ENCODE measurements around the gene SMG7.

DNA sequence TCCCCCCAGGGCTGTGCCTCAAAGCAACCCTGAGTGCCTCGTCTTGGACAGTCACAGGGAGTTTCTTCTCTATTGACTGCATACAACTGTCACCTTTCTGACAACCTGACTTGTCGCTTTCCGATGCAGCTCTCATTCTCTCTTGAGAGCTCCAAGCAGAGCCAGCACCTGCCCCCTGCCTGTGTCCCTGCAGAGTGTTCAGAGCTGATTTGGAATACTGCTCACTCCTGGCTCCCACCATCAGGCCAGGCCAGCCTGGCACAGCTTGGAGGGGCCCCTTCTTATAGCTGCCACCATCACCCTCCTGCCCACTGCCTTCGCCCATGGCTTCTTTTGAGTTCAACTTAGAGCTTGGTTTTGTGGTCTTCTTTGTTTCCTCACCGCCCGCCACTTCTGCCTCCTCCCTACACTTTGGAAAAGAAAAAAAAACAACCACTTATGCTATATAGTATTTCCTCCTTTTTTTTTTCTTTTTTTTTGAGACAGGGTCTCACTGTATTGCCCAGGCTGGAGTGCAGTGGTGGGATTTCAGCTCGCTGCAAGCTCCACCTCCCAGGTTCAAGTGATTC lies 105.7 kb downstream of the SMG7 start:
- TF ChIP-seq, protein P1, sequence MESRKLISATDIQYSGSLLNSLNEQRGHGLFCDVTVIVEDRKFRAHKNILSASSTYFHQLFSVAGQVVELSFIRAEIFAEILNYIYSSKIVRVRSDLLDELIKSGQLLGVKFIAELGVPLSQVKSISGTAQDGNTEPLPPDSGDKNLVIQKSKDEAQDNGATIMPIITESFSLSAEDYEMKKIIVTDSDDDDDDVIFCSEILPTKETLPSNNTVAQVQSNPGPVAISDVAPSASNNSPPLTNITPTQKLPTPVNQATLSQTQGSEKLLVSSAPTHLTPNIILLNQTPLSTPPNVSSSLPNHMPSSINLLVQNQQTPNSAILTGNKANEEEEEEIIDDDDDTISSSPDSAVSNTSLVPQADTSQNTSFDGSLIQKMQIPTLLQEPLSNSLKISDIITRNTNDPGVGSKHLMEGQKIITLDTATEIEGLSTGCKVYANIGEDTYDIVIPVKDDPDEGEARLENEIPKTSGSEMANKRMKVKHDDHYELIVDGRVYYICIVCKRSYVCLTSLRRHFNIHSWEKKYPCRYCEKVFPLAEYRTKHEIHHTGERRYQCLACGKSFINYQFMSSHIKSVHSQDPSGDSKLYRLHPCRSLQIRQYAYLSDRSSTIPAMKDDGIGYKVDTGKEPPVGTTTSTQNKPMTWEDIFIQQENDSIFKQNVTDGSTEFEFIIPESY (IDR thresholded peaks at IDR 0.05), result no peak
- TF ChIP-seq, protein P2, sequence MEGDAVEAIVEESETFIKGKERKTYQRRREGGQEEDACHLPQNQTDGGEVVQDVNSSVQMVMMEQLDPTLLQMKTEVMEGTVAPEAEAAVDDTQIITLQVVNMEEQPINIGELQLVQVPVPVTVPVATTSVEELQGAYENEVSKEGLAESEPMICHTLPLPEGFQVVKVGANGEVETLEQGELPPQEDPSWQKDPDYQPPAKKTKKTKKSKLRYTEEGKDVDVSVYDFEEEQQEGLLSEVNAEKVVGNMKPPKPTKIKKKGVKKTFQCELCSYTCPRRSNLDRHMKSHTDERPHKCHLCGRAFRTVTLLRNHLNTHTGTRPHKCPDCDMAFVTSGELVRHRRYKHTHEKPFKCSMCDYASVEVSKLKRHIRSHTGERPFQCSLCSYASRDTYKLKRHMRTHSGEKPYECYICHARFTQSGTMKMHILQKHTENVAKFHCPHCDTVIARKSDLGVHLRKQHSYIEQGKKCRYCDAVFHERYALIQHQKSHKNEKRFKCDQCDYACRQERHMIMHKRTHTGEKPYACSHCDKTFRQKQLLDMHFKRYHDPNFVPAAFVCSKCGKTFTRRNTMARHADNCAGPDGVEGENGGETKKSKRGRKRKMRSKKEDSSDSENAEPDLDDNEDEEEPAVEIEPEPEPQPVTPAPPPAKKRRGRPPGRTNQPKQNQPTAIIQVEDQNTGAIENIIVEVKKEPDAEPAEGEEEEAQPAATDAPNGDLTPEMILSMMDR (IDR thresholded peaks at IDR 0.05 in 2 of 3, conservative IDR thresholded peaks at IDR 0.05 in 1 of 3; ENCODE audit: control insufficient read depth in 2 of 3, extremely low read depth in 1 of 3, insufficient read depth in 1 of 3, low read depth in 3 of 3, low read length in 3 of 3), result no peak
- TF ChIP-seq, protein P3, sequence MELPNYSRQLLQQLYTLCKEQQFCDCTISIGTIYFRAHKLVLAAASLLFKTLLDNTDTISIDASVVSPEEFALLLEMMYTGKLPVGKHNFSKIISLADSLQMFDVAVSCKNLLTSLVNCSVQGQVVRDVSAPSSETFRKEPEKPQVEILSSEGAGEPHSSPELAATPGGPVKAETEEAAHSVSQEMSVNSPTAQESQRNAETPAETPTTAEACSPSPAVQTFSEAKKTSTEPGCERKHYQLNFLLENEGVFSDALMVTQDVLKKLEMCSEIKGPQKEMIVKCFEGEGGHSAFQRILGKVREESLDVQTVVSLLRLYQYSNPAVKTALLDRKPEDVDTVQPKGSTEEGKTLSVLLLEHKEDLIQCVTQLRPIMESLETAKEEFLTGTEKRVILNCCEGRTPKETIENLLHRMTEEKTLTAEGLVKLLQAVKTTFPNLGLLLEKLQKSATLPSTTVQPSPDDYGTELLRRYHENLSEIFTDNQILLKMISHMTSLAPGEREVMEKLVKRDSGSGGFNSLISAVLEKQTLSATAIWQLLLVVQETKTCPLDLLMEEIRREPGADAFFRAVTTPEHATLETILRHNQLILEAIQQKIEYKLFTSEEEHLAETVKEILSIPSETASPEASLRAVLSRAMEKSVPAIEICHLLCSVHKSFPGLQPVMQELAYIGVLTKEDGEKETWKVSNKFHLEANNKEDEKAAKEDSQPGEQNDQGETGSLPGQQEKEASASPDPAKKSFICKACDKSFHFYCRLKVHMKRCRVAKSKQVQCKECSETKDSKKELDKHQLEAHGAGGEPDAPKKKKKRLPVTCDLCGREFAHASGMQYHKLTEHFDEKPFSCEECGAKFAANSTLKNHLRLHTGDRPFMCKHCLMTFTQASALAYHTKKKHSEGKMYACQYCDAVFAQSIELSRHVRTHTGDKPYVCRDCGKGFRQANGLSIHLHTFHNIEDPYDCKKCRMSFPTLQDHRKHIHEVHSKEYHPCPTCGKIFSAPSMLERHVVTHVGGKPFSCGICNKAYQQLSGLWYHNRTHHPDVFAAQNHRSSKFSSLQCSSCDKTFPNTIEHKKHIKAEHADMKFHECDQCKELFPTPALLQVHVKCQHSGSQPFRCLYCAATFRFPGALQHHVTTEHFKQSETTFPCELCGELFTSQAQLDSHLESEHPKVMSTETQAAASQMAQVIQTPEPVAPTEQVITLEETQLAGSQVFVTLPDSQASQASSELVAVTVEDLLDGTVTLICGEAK (IDR thresholded peaks at IDR 0.05; ENCODE audit: borderline replicate concordance), result no peak
- TF ChIP-seq ZNF207 (IDR thresholded peaks at IDR 0.05; ENCODE audit: borderline replicate concordance) (no peak), ETV6 (conservative IDR thresholded peaks at IDR 0.05 in 1 of 2, IDR thresholded peaks at IDR 0.05 in 1 of 2; ENCODE audit: borderline replicate concordance in 1 of 2, low read depth in 1 of 2) (no peak), CBX3 (IDR thresholded peaks at IDR 0.05; ENCODE audit: borderline replicate concordance, low read depth) (no peak), ASH2L (IDR thresholded peaks at IDR 0.05; ENCODE audit: borderline replicate concordance, low read depth) (no peak), ZZZ3 (IDR thresholded peaks at IDR 0.05; ENCODE audit: control insufficient read depth, insufficient read length, low read depth) (no peak)
- TF ChIP-seq, protein P4, sequence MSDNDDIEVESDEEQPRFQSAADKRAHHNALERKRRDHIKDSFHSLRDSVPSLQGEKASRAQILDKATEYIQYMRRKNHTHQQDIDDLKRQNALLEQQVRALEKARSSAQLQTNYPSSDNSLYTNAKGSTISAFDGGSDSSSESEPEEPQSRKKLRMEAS (IDR thresholded peaks at IDR 0.05; ENCODE audit: low read depth, low read length), result no peak

Data from GM12878 (cell line).